NCI-H774 (cell line): ENCODE measurements around the gene CDK19.
A peak's percentile ranks its signal among the peaks of the same experiment; 100 is the strongest.

Experiments used
- DNase-seq: peaks from one replicate; lab custom pipeline; 2025; lab: John Stamatoyannopoulos, UW

The CDK19 gene

GRCh38 chr6:110660066-110660655 is 155.1 kb downstream of the CDK19 start:
- no peak for DNase-seq

- no peak for DNase-seq
Observed at GRCh38 chr6:110658631-110659211, 156.5 kb downstream of the CDK19 start.

GRCh38 chr6:110656492-110656891 is 158.8 kb downstream of the CDK19 start:
- DNase-seq, result peak; percentile 70

GRCh38 chr6:110655821-110656220 is 159.4 kb downstream of the CDK19 start:
- no peak for DNase-seq

GRCh38 chr6:110654096-110654820 is 161.0 kb downstream of the CDK19 start:
- peak; percentile 55 for DNase-seq

GRCh38 chr6:110653381-110653780 is 161.9 kb downstream of the CDK19 start:
- peak; percentile 30 for DNase-seq

GRCh38 chr6:110652520-110652919 is 162.7 kb downstream of the CDK19 start:
- DNase-seq, result no peak

GRCh38 chr6:110650755-110651154 is 164.5 kb downstream of the CDK19 start:
- DNase-seq, result no peak

- DNase-seq, result no peak
Observed at GRCh38 chr6:110649704-110650103, 165.6 kb downstream of the CDK19 start.

GRCh38 chr6:110646951-110647910 is 168.0 kb downstream of the CDK19 start:
- DNase-seq, result no peak

- DNase-seq, result no peak
Observed at GRCh38 chr6:110646419-110646698, 168.9 kb downstream of the CDK19 start.

- DNase-seq, result no peak
Observed at GRCh38 chr6:110645685-110646418, 169.4 kb downstream of the CDK19 start.

GRCh38 chr6:110643175-110643574 is 172.1 kb downstream of the CDK19 start:
- no peak for DNase-seq

GRCh38 chr6:110642711-110643110 is 172.6 kb downstream of the CDK19 start:
- no peak for DNase-seq

- no peak for DNase-seq
Observed at GRCh38 chr6:110636781-110637180, 178.5 kb downstream of the CDK19 start.

- no peak for DNase-seq
Observed at GRCh38 chr6:110635096-110635495, 180.2 kb downstream of the CDK19 start.

GRCh38 chr6:110633731-110634213 is 181.5 kb downstream of the CDK19 start:
- DNase-seq, result no peak

- DNase-seq, result peak; percentile 35
Observed at GRCh38 chr6:110629153-110629552, 186.1 kb downstream of the CDK19 start.

- DNase-seq, result no peak
Observed at GRCh38 chr6:110628330-110628729, 186.9 kb downstream of the CDK19 start.

GRCh38 chr6:110626442-110626841 is 188.8 kb downstream of the CDK19 start:
- DNase-seq, result no peak

- no peak for DNase-seq
Observed at GRCh38 chr6:110625883-110626282, 189.4 kb downstream of the CDK19 start.
